DMS53 (cell line): ENCODE data around the gene DCC.
A peak's percentile ranks its signal among the peaks of the same experiment; 100 is the strongest.

Source experiments
- DNase-seq: peaks from one replicate; lab custom pipeline; 2025; lab: John Stamatoyannopoulos, UW

Gene DCC

DNA sequence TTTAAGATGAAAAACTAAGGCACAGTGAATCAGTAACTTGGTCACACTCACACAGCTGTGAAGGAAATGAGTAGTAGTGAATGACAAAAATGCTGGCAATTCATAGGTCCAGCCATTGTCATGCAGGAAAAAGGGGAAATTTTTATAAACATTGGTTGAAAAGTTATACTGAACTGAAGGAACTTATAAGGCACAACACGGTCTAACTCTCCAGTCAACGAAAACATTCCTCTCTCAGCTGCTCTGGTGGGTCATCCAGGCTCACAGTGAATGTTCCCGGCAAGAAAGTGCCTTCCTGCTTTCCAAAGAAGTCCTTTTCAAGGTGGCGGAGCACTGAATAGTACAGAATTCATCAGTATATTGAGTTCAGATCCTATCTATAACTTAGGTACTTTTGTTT lies 476.1 kb downstream of the DCC start:
- no peak for DNase-seq

DNA sequence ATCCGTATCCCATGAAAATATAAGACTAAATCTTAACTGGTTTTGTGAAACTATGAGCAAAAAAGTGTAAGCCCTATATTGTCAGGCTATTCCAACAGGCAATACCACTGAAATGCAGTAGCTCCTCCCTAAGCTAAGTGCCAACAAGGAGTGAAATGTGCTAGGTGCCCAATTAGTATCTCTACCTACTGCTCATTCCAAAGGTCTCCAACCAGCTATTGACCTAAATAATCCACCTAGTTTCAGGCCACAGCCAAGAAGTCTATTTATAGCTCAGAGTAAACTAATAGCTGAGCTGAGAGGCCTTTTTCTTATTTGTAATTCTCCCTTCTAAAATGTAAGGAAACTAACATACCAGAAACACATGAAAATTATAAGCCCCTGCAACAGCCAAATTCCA lies 482.2 kb downstream of the DCC start:
- DNase-seq = peak; percentile 17

DNA sequence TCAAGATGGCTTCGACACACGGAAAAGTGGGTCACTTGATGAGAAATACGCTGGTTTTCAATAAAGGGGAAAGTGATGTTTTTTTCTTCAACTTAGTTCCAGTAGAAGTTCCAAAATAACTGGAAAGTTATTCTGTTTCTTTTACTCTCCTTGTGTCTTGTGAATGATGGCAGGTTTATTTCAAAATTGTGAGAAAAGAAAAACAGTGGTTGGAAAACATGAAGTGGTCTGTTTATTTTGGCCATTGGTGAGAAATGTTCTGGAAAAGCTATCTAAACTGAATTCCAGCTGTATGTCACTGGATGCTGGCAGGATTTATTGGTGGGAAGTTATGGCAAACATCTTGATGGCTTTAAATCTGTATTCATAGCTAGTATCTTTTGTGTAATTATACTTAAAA lies 484.1 kb downstream of the DCC start:
- no peak for DNase-seq

DNA sequence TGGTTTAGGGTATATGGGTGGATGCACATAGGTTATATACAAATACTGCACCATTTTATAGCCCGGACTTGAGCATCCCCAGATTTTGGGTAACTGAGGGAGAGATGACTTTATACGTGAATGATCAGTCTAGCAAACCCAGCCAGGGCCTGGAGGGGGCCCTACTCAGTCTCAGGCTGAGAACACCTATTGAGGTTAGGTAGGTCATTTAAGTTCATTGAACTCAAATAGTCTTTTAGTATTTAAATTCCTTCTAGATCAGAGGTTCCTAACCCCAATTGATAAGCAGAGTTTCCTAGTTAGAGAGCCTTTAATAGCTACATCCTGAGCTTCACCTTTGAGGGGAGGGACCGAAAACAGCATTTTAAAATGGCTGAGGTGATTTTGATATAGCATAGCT lies 487.0 kb downstream of the DCC start:
- no peak for DNase-seq

DNA sequence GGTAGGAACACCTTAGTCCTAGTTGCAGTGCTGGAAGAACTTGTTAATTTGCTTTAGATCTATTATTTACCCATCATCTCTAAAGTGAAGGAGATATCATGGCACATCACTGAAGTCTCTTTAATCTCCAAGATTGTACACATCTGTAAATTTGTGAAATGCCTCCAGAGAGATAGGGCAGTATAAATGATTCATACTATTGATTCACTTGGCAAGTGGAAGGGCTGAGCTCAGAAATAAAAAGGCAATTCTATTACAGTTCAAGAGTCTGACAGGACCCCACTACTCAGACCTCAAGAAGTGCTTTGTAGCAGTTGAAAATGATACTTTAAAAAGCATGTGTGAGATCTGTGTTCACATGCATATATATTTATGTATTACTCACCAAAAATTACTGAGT lies 489.3 kb downstream of the DCC start:
- no peak for DNase-seq

DNA sequence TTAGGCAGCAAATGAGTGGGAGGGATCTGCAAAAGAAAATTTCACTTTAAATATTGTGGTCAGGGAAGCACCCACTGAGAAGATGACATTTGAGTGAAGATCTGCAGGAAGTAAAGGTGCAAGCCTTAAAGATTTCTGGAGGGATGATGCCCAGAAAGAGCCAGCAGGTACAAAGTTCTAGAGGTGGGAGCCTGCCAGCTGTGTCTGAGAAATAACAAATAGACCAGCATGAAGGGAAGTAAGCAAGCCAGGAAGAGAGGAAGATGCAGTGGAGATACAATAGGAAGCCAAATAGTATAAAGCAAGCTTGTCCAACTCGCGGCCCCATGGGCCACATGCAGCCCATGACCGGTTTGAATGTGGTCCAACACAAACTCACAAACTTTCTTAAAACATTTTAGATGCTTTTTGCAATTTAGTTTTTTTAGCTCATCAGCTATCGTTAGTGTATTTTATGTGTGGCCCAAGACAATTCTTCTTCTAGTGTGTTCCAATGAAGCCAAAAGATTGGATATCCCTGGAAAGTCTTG lies 489.9 kb downstream of the DCC start:
- DNase-seq = no peak

DNA sequence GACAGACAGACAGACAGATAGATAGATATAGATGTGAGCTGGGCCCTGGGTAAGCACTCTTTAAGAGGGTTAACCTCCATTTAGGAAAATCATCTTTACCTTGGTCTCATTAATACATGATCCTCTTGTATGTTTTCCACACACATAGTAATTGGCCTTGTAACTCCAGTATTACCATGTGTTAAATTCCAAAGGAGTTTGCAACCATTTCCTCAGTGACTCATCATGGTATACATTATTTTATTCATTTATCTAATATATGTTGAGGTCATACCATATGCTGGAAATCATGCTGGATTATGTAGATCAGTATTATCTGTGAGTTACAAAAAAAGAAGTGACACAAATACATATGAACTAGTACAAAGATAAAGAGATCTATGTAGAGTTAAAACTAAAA lies 504.3 kb downstream of the DCC start:
- no peak for DNase-seq

DNA sequence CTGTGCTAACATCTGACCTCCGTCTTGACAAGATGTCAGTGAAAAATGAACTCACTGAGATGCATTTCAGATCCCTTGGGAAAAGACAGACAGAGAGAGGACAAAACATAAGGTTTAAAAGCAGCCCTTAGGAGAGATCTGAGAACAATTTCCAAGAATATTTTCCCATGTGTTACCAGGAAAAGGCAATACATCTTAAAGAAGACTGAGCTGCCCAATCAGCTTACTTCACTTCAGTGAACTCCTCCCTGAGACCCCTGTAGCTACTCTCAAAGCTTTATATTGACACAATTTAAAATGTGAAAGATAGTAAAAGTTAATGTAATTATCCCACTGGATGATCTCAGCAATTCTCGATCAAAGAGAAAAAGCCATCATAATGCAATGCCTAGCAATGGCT lies 505.0 kb downstream of the DCC start:
- DNase-seq = no peak

DNA sequence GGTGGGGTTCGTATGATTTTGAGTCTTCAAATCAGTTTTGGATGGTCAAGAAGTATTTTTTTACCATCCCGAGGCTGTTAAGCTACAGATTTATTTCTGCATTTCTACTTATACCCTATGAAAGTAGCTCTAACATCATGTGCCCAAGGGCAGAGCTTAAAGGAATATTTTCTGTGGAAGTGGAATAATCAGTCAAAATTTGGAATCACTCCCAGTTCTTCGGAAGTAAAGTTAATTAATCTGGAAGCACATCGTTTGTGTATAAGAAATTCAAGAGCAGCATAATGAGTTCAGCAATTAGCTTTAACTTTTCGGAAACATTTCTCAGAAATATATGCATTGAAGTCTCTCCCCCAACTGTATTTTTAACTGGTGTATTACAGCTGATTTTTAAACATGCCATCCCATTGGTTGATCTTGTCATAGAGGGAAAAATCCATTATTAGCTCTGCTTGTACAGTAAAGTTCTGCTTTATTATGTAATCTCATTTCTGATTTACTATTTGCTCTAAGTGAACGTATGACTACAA lies 510.1 kb downstream of the DCC start:
- no peak for DNase-seq

DNA sequence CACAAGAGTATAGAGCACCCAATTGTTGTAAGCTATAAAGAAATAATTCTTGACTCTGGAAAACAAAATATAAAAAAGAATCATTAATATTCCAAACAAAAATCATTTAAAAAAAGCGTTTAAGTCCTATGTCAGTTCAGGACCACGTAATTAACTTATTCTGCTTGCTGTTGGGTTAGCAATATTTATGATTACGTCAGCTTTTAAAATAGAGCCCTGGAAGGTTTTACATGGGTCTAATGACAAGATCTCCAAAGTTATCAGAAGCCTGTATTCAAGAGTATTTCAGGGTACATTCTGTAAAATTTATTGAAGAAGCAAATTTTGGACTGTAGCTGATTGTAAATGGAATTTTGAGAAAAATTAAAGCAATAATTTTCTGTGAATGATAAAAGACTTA lies 521.6 kb downstream of the DCC start:
- DNase-seq = no peak

DNA sequence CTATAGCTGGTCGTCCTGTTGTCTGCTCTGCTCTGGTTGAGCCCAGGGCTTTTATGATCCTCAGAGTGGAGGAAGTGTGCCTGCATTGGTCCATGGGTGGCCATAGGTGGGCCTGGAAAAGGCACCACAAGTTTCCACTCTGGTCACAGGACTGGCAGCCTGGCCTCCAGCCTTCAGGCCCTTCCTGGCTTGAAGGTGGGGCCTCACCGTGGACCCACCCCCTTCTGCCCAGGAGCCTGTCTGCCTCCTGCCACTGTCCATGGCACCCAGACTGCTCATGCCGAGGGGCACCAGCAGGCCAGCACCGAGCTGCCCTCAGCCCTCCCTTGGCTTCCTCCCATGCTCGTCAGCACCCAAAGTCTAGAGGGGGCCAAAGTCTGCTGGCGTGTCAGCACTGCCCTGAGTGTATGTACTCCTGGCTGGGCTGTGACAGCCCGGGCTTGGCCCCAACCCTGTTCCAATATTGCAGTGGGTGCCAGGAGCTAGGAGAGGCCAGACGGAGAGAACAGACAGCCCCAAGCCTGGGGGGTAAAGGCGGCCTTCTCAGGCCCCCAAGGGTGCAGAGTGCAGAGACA lies 529.4 kb downstream of the DCC start:
- DNase-seq = no peak

DNA sequence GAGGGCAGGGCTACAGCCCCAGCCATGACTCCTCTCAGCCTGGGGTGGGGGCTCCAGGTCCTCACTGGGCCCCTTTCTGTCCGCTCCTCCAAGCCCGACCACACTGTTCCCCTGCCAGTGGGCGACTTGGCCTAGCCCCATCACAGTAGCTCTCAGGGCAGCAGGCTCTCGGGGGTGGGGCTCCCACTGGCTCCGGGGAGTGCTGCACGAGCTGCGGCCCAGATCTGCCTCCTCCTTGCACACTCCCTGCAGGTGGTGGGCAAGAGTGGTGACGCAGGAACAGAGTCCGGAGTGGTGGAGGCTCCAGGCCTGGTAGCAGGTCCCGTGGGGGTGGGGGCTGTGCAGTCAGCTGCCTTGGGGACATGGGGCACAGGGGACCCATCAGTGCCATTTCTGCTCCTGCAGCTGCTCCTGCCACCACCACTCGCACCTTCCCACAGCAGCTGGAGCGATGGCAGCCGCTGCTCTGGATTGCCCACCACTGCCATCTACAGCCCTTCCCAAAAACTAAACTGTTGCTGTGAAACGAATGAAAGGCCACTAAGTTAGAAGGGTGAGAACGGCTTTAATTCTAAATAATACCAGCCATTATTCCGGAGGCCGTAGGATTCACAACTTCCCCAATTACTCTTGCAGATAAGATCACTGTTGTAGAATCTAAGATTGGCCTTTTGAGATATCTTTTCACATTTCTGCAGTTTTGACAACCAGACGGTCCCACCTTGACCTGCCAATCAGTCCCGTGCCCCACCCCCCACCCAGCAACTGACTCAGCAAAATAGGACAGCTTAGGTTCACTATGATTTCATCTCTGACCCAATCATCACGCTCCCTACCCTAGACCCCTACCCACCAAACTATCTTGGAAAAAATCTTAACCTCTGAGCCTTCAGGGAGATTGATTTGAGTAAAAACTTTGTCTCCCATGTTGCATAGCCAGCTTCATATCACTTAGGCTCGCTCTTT lies 530.2 kb downstream of the DCC start:
- peak; percentile 58 for DNase-seq

DNA sequence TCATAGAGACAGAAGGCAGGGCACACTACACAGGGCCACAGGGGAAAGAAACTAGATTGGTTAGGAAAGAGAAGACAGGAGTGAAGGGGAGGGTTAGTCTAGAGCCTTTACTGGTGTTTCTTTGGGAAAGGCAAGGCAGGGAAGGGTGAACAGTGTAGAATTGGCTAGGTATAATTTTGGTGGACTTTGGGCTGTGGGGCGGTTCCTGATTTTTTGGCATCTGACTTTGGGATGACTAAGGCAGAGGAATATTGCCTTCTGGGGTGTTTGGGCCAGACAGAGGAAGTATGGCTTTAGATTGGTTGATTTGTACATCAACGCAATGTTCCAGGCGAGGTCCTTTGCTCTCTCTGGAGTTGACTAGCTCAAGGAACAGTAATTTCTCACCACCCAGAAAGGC lies 534.8 kb downstream of the DCC start:
- DNase-seq = no peak

DNA sequence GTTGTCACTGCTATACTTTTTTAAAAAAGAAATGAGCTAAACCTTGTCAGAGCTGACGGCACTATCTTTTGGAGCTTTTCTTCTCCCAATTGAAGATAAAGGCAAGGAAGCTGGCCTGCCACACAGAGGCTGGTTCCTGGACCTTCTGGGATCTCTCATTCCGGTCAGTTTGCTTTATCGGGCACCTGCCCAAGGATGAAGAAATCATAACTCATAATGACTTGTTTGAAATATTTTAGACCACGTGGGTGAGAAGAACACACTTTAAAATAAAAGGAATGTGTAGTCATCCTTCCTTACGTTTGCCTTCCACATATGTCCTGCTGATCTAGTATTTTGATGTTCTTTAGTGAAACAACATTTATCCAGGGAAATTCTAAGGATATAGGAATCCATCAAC lies 535.7 kb downstream of the DCC start:
- no peak for DNase-seq

DNA sequence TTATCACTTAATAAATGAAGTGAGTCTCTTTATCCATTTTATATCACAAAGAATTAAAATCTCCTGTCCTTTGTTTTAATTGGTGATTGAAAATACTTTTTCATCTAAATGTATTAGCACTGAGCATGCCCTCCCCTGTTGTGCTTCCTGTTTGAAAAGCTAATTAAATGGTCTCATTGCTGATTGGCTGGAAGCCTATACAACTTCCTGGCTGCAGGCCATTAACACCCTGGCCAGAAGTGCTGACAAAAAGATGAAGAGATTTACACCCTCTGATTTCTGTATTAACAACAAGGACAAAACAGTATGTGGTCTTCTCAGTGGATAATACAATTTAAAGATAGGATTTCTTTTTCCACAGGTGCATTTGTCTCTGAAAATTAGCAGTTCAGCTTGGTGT lies 548.0 kb downstream of the DCC start:
- DNase-seq = peak; percentile 28

DNA sequence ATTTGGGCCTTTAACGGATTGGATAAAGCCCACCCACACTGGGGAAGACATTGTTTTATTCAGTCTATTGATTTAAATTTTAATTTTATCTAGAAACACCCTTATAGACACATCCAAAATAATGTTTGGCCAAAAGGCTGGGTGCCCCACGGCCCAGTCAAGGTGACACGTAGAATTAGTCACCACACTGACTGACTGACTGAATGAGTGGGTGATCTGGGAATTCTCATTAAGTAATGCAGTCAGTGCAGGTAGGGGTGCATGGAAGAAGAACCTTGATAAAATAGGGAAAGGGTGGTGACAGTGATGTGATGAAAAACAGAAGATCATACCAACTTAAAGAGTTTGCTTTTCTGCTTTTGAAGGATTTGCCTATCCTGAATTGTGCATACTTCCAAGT lies 554.8 kb downstream of the DCC start:
- DNase-seq = no peak

DNA sequence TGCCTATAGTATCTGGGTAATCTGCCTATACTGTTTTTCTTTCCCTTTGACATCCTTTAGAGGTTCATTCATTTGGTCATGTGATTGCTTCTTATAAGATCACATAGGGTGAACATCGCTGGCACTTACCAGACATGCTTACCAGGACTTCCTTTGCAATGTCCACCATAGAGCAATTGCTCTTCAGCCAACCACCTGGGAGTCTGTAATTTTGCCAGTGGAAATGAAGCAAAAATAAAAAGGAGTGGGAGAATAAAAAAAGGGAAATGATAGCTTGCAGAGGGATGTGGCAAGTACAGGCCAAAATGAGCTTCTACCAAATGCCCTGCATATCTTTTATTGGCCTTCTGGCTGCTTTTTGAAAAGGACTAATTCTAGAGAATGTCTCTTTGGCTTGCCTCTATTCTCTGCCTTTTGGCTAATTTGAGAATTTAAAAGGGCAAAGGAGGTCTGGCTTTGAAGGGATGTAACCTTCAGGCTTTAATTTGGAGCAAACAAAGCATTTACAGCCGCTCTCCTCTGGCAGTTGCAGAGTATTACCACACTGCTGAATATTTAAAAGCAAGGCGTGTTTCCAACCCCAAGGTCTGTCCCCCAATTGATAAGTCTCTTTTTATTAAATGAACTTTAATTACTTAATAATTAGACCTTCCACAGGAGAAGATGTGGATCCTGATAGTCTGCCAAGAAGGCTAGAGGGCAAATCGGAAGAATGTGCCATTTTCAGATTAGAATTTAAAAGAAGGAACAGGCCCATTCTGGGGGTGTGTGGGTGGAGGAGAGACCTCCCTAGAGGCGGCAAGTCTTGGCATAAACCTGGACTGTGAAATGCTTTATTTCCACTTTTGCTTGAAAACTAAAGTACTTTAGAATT lies 557.9 kb downstream of the DCC start:
- no peak for DNase-seq

DNA sequence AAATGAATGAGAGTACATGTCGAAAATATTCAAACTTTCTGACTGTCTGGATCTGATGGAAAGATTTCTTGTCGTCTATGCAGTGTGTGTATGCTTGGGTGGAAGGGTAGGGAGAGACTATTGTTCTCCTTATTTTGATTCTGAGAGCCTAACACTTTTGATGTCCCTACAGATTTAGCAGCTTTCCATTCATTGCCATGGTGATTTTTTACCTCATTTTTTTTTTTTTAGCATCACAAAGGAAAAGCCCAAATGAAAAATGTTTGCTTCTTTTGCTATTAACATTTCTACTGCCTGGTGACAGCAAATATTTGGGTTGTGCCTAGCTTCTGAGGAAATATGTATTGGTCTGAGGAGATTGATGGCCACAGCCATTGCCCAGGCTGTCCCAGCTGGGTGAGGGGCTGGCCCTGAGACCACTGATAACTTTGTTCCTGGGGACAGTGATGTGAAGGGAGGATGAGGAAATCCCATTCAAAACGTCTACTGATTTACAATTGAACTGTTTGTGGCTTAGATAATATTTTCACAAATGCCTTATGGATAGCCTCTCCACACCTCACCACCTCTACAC lies 558.6 kb downstream of the DCC start:
- DNase-seq = no peak

DNA sequence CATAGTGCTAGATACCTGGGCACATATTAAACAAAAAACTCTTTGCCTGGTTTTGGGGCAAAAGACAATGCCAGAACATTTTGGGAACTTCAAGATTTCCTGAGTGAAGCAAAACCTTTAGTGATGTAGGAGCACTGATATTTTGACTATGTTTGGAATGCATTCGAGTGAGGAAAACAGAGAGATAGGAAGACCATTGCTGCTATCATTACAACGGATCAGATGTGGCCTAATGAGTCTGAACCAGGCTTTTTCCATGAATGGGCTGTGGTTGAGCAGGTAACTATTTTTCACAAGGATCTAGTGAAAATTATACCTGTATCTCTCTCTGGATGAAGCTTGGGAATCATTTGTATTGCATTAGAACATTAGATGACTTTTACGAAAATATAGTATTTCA lies 562.2 kb downstream of the DCC start:
- no peak for DNase-seq

DNA sequence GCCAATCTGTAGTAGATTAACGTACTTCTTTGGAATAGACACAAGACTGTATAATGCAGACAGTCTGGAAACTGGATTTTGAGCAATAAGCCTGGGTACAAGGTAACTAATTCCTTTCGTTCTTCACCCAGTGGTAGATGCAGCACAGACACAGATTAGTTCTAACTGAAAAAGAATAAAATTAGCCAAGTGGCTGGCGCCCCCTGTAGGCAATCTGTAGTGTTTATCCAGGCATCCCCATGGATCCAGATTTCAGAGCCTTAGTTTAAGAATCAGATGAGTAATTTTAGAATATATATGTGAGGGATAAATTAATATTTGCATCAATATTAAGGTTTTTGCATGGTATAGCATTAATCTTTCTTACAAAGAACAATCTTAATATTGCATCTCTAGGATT lies 563.9 kb downstream of the DCC start:
- peak; percentile 88 for DNase-seq

DNA sequence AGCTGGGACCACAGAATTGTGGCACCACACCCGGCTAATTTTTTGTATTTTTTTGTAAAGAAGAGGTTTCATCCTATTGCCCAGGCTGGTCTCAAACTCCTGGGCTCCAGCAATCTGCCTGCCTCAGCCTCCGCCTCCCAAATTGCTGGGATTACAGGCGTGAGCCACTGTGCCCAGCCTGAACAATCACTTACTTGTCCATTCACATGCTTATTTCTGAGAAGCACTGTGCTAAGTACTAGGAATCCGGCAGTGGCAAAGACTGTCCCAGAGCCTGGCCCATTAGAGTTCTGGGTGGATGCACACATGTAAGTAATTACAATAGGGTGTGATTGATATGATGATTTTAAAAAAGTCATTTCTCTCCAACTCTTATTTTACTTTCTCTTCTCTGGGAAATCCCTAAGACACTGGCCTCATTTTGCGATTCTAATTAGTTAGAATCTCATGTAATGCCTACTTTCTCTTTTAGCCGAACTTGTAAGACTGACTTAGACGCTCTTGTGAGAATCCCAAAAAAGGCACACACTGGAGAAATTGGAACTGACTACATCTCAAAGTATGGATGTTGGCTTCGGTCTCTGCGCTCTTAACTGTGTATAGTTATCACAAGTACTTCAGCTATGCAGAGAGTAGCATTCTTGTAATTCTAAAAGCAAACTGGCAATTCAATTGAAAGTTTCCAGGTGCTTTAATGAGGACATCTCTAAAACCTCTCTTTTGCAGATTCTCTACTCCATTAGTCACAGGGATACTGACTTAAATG lies 567.7 kb downstream of the DCC start:
- DNase-seq = no peak
